Measurements from ENCODE around the gene CAPG. TPM values are rescaled to one million over a fixed set of nuclear protein-coding genes. Genes with fewer than 3 reads are reported as not detected.

Gene CAPG
- total RNA-seq, 1 donor from 2014 or later, result 165 TPM

DNA sequence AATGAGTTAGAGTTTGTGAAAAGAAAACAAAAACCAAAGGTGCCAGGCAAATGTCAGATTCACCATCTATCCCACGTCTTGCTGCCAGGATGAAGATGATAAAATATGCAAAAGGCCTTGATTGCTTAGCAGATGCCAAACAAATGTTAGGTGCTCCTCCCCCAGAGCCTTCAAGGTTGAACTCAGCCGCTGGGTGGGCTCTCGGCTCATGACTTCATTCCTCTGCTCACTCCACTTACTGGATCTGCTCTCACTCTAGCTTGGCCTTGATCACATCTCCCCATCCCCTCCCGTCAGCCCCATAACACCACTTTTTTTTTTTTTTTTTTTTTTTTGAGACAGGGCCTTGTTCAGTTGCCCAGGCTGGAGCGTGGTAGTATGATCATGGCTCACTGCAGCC is 46.9 kb upstream of the CAPG start:
- DNase-seq (ENCODE audit: extremely low spot score in 2 of 2), result no peak
- no peaks in the 10 kb centered on the region for H3K36me3 ChIP-seq

DNA sequence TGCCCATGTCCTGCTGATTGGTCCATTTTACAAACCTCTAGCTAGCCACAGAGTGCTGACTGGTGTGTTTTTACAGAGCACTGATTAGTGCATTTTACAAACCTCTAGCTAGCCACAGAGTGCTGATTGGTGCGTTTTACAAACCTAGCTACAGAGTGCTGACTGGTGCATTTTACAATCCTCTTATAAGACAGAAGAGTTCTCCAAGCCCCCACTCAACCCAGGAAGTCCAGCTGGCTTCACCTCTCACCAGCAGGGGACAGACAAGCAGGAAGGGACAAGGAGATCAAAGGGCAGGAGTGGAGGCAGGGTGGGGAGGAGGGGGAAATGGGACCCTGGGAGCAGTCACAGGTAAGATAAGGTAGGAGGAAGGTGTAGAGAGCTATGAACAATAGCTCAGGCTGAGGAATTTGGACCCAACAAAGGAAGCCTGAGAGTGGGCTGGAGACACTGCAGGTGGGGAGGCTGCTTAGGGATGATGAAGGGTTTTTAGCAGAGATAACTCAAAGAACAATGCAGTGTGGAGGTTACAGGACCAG is 45.5 kb upstream of the CAPG start:
- no peaks in the 10 kb centered on the region for H3K27me3 ChIP-seq
- no peak for DNase-seq (ENCODE audit: extremely low spot score in 2 of 2)
- no peak overlapping the region for H3K4me3 ChIP-seq
- intact Hi-C loops (cut with DNase I), result no loop called here
- H3K9me3 ChIP-seq, result no peaks in the 10 kb centered on the region
- TF ChIP-seq POLR2AphosphoS5 (IDR thresholded peaks at IDR 0.05; ENCODE audit: insufficient read depth in 1 of 2, low read depth in 1 of 2) (no peak), POLR2A (IDR thresholded peaks at IDR 0.05) (no peak)
- TF ChIP-seq, protein P1, sequence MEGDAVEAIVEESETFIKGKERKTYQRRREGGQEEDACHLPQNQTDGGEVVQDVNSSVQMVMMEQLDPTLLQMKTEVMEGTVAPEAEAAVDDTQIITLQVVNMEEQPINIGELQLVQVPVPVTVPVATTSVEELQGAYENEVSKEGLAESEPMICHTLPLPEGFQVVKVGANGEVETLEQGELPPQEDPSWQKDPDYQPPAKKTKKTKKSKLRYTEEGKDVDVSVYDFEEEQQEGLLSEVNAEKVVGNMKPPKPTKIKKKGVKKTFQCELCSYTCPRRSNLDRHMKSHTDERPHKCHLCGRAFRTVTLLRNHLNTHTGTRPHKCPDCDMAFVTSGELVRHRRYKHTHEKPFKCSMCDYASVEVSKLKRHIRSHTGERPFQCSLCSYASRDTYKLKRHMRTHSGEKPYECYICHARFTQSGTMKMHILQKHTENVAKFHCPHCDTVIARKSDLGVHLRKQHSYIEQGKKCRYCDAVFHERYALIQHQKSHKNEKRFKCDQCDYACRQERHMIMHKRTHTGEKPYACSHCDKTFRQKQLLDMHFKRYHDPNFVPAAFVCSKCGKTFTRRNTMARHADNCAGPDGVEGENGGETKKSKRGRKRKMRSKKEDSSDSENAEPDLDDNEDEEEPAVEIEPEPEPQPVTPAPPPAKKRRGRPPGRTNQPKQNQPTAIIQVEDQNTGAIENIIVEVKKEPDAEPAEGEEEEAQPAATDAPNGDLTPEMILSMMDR (IDR thresholded peaks at IDR 0.05), result no peak
- H3K36me3 ChIP-seq, result no peaks in the 10 kb centered on the region
- no peak overlapping the region for H3K27ac ChIP-seq
- H3K4me1 ChIP-seq, result no peaks in the 10 kb centered on the region

More for the DNA sequence above, 46.9 kb upstream of the CAPG start:
- TF ChIP-seq, protein P1 (IDR thresholded peaks at IDR 0.05), result no peak
- TF ChIP-seq POLR2AphosphoS5 (IDR thresholded peaks at IDR 0.05; ENCODE audit: insufficient read depth in 1 of 2, low read depth in 1 of 2) (no peak), POLR2A (IDR thresholded peaks at IDR 0.05) (no peak)
- intact Hi-C loops (cut with DNase I), result no loop called here
- Histone ChIP-seq H3K4me3 (no peak overlapping the region), H3K9me3 (no peaks in the 10 kb centered on the region), H3K4me1 (no peaks in the 10 kb centered on the region), H3K27me3 (no peaks in the 10 kb centered on the region), H3K27ac (no peak overlapping the region)

DNA sequence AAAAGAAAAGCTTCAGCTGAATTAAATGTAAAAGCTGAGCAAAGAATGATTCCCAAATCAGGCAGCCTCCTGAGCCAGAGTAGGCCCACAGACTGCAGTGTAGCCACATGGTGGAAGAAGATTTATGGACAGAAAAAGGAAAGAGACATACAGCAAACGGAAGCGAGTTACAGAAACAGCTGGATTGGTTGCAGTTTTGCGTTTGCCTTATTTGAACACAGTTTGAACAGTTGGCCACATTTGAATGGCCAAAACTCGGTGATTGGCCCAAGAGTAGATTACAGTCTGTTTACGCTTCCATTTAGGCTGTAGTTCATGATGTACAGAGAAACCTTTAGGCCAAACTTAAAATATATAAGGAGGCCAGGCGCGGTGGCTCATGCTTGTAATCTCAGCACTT is 43.4 kb upstream of the CAPG start:
- no peaks in the 10 kb centered on the region for H3K36me3 ChIP-seq
- no peak for TF ChIP-seq POLR2AphosphoS5 (IDR thresholded peaks at IDR 0.05; ENCODE audit: insufficient read depth in 1 of 2, low read depth in 1 of 2)
- no peak for TF ChIP-seq POLR2A (IDR thresholded peaks at IDR 0.05)
- TF ChIP-seq, protein P1 (IDR thresholded peaks at IDR 0.05), result no peak
- H3K9me3 ChIP-seq, result no peaks in the 10 kb centered on the region
- no peak overlapping the region for H3K27ac ChIP-seq
- H3K27me3 ChIP-seq, result no peaks in the 10 kb centered on the region
- H3K4me1 ChIP-seq, result no peaks in the 10 kb centered on the region
- no peak overlapping the region for H3K4me3 ChIP-seq
- intact Hi-C loops (cut with DNase I), result no loop called here
- no peak for DNase-seq (ENCODE audit: extremely low spot score in 2 of 2)

DNA sequence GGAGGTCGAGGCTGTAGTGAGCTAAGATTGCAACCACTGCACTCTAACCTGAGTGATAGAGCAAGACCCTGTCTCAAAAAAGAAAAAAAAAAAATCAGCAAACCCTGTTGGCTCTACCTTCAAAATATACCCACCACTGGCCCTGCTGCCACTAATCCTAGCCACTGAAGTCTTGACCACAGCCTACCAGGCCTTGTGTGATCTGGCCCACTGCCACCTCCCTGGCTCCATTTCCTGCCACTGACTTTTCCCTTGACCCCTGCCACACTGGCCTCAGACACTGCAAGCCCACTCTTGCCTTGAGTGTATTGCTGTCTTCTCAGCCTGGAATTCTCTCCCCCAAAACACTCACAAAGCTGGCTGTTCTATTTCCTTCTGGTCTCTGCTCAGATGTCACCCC is 42.1 kb upstream of the CAPG start:
- Histone ChIP-seq H3K36me3 (no peaks in the 10 kb centered on the region), H3K9me3 (no peaks in the 10 kb centered on the region), H3K27ac (no peak overlapping the region), H3K4me3 (no peak overlapping the region), H3K4me1 (no peaks in the 10 kb centered on the region), H3K27me3 (no peaks in the 10 kb centered on the region)
- TF ChIP-seq POLR2AphosphoS5 (IDR thresholded peaks at IDR 0.05; ENCODE audit: insufficient read depth in 1 of 2, low read depth in 1 of 2), result no peak
- TF ChIP-seq, protein P1 (IDR thresholded peaks at IDR 0.05), result no peak
- no peak for TF ChIP-seq POLR2A (IDR thresholded peaks at IDR 0.05)
- no peak for DNase-seq (ENCODE audit: extremely low spot score in 2 of 2)
- intact Hi-C loops (cut with DNase I), result no loop called here

DNA sequence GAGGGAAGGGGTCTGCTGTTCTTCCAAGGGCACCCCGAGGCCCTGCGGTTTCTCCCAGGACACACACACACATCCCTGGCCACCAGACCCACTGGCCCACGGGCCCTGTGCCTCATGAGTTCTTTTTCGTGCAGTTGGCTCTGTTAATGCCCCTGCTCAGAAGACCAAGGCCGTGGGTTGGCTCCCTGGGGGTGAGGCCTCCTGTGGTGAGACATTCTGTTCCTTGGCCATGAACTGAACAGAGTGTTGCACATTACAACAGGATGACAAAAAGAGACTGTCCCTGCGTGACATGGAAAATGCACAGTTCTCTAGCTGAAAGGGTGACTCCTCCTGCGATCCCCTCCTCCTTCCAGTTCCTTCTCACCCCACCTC is 39.0 kb upstream of the CAPG start:
- intact Hi-C loops (cut with DNase I), result no loop called here
- Histone ChIP-seq H3K4me3 (no peak overlapping the region), H3K9me3 (no peaks in the 10 kb centered on the region), H3K36me3 (no peaks in the 10 kb centered on the region), H3K27me3 (no peaks in the 10 kb centered on the region), H3K27ac (no peak overlapping the region), H3K4me1 (peaks cover 20% of the 10 kb centered on the region)
- DNase-seq (ENCODE audit: extremely low spot score in 2 of 2), result no peak
- no peak for TF ChIP-seq POLR2A (IDR thresholded peaks at IDR 0.05)
- TF ChIP-seq POLR2AphosphoS5 (IDR thresholded peaks at IDR 0.05; ENCODE audit: insufficient read depth in 1 of 2, low read depth in 1 of 2), result no peak
- TF ChIP-seq, protein P1 (IDR thresholded peaks at IDR 0.05), result no peak

Measured in vagina (tissue), 2 donors.